Measurements from ENCODE around the gene TMEM120B.

GRCh38 chr12:121773011-121773777 lies 60.6 kb downstream of the TMEM120B start:
- TF ChIP-seq CTCF (IDR thresholded peaks at IDR 0.05) (peak; percentile 83 to 92 (median 86)), POLR2A (IDR thresholded peaks at IDR 0.05) (no peak), EP300 (IDR thresholded peaks at IDR 0.05; ENCODE audit: low read depth) (no peak), POLR2AphosphoS5 (IDR thresholded peaks at IDR 0.05) (no peak)

Data from transverse colon (tissue), 4 donors.